Measurements from ENCODE around the gene SRSF11.
"Not testable (repeated sequence)": the region's sequence is repeated elsewhere in the genome, so short reads cannot be mapped to it uniquely, and the experiment has no call there.

The SRSF11 gene, protein sequence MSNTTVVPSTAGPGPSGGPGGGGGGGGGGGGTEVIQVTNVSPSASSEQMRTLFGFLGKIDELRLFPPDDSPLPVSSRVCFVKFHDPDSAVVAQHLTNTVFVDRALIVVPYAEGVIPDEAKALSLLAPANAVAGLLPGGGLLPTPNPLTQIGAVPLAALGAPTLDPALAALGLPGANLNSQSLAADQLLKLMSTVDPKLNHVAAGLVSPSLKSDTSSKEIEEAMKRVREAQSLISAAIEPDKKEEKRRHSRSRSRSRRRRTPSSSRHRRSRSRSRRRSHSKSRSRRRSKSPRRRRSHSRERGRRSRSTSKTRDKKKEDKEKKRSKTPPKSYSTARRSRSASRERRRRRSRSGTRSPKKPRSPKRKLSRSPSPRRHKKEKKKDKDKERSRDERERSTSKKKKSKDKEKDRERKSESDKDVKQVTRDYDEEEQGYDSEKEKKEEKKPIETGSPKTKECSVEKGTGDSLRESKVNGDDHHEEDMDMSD

DNA sequence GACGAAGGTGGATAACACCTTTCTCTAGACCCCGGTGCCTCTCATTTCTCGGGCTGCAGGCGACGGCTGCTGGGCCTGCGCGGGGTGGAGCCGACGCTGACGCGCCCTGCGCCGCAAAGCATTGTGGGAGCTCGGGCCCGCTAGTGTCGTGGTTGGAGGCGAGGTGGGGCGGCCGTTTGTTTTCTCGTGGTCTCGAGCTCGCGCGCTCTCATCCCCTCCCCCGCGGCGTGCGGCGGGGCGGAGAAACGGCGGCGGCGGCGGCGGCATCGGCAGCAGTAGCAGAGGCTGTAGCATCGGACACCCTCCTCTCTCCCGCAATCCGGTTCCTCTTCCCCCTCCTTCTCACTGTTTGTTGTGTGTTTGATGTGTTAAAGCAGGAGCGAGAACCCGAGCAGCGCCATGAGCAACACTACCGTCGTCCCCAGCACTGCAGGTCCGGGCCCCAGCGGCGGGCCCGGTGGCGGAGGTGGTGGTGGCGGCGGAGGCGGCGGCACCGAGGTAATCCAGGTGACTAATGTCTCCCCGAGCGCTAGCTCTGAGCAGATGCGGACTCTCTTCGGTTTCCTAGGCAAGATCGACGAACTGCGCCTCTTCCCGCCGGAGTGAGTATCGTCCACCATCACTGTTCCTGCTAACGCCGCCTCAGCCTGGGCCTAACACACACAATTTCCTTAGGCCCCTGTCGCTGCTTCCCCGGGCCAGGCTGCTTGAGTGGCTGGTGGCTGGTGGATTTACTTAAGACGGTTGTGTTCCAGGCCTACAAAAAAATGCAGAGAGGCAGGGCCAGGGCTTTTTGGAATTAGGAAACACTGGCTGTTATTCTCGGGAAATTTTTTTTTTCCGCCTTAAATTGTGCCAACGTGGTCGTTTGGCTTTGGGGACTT lies at the start of gene SRSF11:
TSS of gene SRSF11 (plus strand) at position 143 of the 884 bp plus-strand sequence. CDS start at position 400, 257 bp downstream.
- DNase-seq, result peak; percentile 96

DNA sequence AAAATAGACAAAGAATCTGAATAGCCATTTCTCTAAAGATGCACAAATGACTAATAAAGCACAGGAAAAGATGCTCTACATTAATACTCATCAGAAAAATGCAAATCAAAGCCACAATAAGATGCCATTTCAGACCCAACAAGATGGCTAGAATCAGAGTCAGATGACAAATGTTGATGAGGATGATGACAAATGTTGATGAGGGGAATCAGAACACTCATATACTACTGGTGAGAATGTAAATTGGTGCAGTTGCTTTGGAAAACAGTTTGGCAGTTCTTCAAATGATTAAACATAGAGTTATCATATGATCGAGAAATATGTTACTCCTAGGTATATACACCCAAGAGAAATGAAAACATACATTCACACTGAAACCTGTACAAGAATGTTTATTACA lies 49.7 kb upstream of the SRSF11 start:
- DNase-seq, result no peak

GRCh38 chr1:70185181-70185580 lies 36.0 kb upstream of the SRSF11 start:
- DNase-seq, result not testable (repeated sequence)

DNA sequence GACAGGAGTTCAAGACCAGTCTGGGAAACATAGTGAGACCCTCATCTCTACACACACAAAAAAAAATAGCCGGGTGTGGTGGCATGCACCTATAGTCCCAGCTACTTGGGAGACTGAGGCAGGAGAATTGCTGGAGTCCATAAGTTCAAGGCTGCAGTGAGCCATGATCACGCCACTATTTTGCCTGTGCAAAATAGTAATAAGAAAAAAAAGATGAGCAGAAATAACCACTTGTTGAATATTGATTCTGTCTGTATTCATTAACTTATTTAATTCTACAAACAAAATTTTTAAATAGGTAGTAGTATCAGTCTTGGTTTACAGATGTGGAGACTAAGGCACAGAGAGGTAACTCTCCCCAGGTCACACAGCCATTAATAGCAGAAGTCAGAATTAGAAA lies 32.7 kb upstream of the SRSF11 start:
- DNase-seq, result no peak

DNA sequence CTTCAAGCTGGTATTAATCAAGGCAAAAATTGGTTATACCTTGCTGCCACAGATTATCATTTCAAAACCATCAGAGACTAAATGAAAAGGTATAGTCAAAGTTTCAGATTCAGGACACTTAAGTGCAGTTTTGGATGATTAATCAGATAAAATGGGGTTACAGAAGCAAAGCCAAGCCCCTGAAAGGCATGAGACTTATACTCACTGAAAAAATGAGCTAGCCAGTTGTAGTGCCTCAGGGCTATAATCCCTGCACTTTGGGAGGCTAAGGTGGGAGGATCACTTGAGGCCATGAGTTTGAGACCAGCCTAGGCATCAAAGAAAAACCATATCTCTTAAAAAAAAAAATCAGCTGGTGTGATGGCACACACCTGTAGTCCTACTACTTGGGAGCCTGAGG lies 31.0 kb upstream of the SRSF11 start:
- no peak for DNase-seq

DNA sequence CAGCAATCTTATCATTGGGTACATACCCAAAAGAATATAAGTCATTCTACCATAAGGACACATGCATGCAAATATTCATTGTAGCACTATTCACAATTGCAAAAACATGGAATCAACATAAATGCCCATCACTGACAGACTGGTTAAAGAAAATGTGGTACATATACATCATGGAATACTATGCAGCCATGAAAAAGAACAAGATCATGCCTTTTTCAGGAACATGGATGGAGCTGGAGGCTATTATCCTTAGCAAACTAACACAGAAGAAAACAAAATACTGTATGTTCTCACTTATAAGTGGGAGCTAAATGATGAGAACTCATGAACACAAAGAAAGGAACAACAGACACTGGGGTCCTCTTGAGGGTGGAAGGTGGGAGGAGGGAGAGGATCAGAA lies 28.7 kb upstream of the SRSF11 start:
- not testable (repeated sequence) for DNase-seq

DNA sequence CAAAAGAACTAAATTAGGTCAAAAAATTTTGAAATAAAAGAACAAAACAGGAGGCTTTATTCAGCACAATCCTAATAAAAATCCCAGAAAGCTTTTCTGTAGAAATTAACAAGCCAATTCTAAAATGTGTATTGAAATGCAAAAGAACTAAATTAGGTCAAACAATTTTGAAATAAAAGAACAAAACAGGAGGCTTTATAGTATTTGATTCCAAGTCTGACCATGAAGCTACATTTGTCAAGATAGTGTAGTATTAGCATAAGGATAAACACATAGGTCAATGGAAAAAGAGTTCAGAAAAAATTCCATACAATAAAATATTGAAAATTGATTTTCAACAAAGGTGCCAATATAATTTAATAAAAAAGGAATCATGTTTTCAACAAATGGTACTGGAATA lies 26.6 kb upstream of the SRSF11 start:
- DNase-seq, result no peak

- no peak for DNase-seq
These were observed 25.8 kb upstream of the SRSF11 start for GRCh38 chr1:70195342-70195741.

GRCh38 chr1:70196333-70196732 lies 24.8 kb upstream of the SRSF11 start:
- DNase-seq, result no peak

DNA sequence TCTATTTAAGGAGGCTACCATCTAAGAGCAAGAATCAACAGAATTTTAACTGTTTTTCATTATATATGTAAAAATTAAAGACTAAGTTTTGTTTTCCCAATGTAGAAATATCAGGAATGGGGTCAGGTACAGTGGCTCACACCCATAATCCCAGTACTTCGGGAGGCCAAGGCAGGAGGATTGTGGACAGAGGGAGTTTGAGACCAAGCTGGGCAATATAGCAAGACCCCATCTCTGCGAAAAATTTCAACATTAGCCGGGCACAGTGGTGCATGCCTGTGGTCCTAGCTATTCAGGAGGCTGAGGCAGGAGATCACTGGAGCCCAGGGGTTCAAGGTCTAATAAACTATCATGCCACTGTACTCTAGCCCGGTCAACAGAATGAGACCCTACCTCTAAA lies 21.1 kb upstream of the SRSF11 start:
- no peak for DNase-seq

DNA sequence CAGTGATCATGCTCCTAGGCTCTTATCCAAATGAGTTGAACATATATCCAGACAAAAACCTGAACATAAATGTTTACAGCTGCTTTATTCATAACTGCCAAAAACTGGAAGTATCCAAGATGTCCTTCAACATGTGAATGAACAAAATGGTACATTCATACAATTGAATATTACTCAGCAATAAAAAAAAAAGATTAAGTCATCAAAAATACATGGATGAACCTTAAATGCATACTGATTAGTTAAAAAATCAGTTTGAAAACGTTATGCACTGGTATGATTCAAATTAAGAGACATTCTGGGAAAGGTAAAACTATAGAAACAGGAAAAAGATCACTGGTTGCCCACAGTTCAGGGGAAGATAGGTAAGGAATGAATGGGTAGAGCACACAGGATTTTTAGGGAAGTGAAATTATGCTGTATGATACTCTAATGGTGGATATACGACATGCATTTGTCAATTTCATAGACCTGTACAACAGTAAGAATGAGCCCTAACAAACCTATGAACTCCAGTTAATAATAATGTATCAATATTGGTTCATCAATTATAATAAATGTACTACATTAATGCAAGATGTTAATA lies 18.9 kb upstream of the SRSF11 start:
- DNase-seq, result no peak

GRCh38 chr1:70204139-70204538 lies 17.0 kb upstream of the SRSF11 start:
- no peak for DNase-seq

- no peak for DNase-seq
These were observed 16.6 kb upstream of the SRSF11 start for GRCh38 chr1:70204600-70204999.

GRCh38 chr1:70205071-70205433 lies 16.1 kb upstream of the SRSF11 start:
- no peak for DNase-seq

- DNase-seq, result peak; percentile 95
These were observed 15.6 kb upstream of the SRSF11 start, which contains the start of gene LRRC40 for GRCh38 chr1:70205434-70206118. LRRC40 (minus strand) TSS chr1:70205579; CDS start chr1:70205540, 39 bp downstream.

GRCh38 chr1:70206833-70207232 lies 14.3 kb upstream of the SRSF11 start:
- not testable (repeated sequence) for DNase-seq

DNA sequence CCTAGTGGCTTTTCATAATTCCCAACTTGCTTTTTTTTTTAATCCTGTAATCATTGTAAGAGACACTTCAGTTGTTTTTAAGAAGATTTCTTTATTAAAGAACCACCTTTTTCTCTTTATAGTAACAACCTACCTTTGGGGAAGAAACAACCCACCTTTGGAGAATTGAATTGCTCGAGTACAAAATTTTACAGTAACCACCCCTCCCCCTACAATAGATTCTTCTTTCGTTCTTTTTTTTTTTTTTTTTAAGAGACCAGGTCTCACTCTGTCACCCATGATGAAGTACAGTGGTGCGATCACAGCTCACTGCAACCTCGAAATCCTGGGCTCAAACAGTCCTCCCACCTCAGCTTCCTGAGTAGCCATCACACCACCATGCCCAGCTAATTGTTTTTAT lies 13.7 kb upstream of the SRSF11 start:
- no peak for DNase-seq

DNA sequence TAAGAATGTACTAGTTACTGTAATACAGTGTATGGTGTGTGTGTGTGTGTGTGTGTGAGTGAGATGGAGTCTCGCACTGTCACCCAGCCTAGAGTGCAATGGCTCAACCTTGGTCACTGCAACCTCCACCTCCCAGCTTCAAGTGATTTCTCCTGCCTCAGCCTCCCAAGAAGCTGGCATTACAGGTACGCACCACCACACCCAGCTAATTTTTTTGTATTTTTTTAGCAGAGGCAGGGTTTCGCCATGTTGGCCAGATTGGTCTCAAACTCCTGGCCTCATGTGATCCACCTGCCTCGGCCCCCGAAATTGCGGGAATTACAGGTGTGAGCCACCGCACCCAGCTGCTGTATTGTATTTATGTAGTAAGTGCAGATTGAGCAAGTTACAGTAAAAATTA lies 12.9 kb upstream of the SRSF11 start:
- no peak for DNase-seq

DNA sequence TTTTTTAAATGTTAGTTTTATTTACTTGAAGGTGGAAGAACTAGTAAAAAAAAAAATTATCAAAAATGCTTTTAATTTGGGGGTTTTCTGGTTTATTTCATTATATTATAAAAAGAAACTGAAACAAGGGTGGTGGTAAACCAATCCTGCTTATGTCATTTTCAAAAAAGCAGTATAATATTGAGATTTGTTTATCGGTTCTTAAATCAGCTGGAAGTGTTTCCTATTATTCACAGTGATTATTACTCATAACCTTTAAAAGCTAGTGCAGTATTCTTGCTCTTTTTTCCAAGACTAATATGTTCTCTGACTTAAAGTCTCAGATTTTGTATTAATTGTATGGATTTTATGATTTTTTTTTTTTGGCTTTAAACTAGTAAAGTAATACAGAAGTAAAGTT lies 10.4 kb upstream of the SRSF11 start:
- no peak for DNase-seq

DNA sequence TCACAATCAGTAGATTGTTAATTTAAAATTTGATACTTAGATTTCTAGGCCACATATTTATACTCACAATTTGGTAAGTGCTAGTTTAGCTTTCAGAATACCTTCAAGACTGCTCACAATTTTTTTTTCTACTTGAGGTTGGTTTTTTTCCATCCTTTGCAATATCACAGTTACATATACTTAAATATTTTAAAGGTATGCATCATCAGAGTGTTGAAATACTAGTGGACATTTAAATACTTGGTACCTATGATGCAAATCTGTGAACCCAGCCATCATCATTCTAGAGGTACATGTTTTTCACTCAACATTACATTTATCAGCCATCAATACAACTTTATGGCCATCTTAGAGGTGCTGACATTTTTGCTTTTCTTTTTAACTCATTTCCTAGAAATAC lies 9.6 kb upstream of the SRSF11 start:
- no peak for DNase-seq

DNA sequence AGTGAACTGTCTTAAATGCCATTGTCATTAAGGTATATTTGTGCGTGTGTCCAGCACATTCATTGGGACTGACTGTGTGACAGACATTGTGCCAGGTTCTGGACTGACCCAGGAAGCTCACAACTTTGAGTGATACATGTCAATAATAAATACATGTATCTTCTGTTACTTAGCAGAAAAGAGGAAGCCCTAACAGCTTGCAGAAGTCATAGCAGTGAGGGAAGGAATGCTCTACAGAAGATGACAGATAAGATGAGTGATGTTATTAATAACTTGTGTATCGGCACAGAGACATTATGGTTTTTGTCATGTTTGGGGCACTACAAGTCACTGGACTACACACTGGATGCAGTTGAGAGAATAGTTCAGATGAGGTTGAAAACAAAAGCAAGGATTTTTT lies 1.2 kb upstream of the SRSF11 start:
- no peak for DNase-seq

- DNase-seq, result no peak
These were observed 503 bp upstream of the SRSF11 start for GRCh38 chr1:70220517-70221237.
